CD1c-positive myeloid dendritic cell (primary cell): Measurements from ENCODE around the gene NIBAN1.
A peak's percentile ranks its signal among the peaks of the same experiment; 100 is the strongest.

ENCODE experiments used
- DNase-seq: peaks from one replicate; pipeline ENCODE4 v3.0.0-alpha.2; 2016; ENCODE audit errors: extremely low spot score

Gene NIBAN1

DNA sequence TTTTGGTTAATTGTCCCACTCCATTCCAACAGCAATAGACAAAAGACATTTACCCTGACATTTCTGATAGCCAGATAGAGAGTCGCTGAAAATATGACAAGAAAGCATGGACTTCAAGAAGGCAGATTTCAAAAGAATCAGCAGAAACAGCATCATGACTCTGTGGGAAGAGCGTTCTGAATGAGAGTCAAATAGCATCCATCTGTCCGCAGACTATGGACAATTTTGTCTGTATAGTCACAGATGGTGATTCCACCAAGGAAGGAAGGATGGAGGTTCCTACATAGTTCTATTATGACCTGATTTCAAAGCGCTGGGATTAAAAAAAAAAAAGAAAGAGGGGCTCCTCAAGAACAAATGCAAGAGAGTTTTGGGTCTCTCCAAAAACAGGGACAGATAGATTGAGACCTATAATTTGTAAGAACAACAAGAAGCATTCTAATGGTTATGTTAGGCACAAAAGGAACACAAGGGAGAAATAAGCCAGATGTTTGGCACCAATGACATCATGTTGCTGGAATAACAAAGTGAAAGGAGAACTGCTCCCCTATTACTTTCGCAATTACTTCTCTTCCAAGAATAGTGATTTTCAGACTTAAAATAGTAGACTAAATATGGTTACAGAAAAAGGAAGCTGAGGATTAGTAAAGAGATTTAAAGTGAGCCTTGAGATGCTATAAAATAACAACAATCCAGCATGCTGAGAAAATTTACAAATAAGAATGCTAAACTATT is 28.5 kb downstream of the NIBAN1 start:
- DNase-seq, result peak; percentile 89

DNA sequence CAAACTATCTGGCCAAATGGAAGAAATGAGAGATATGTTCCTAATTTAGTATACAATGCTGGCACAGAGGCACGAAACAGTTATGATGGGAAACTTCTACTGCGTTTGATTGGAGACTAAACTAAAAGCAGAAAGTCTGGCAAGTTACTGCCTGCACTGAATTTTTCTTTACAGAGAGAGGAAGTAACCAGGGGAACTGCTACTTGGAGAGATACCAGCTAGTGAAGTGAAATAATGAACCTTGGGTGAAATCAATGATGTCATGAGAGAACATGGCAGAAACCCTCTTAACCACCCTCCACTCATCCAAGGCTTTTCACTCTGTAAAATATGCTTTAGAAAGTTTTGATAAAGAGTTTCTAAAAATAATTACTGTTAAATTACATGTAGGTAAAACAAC is 29.3 kb downstream of the NIBAN1 start:
- DNase-seq, result peak; percentile 87

DNA sequence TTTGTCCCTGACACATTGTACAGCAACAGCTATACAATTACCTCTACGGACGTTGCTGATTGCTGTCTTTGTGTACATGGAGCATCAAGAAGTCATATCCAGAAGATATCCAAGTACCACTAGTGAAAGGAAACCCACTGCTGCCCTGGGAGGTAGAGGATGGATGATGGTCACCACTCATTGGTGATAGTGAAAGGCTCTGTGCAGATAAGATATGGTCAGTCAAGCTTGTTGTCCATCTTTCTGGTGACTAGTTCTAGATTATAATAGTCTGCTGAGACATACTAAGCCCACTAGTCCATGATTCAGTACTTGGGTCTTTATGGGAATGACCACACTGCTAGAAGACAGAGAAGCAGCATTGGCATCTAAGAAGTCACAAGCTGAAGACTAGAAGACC is 30.3 kb downstream of the NIBAN1 start:
- DNase-seq, result no peak

GRCh38 chr1:184941735-184942134 is 32.6 kb downstream of the NIBAN1 start:
- peak; percentile 26 for DNase-seq

DNA sequence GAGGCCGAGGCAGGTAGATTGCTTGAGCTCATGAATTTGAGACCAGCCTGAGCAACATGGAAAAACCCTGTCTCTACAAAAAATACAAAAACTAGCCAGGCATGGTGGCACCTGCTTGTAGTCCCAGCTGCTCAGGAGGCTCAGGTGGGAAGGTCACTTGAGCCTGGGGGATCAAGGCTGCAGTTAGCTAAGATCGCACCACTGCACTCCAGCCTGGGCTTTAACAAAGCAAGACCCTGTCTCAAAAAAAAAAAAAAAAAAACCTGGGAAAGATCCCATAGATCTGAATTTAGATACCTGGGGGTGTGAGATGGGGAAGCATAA is 32.9 kb downstream of the NIBAN1 start:
- no peak for DNase-seq

DNA sequence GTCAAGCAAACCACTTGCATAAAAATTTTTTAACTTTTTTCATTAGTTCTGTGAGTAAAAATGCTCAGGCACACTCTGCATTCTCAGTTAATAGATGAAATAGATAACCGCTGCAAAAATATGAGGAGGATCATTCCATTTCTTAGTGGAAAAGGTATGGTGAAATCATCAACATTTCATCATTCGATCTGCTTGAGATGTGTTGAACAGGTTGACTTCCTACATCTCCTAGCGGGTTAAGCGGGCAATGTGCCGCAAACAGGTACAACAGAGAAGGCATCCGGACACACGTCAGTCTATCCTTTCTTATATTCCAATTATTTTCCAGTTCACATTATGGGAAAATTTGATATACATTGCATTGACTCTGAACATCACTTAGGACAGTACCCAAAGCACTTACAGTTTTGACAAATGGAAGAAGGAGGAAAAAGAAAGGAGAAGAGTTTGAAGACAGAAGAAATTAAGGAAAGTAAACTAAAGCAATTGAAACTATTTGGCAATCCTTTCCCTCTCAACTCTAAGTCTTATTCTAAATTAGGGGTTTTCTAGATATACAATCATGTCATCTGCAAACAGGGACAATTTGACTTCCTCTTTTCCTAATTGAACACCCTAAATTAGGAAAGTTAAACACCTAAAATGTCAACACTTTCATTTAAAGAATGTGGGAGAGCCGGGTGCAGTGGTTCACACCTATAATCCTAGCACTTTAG is 33.5 kb downstream of the NIBAN1 start:
- DNase-seq, result peak; percentile 20

- no peak for DNase-seq
Observed at GRCh38 chr1:184940226-184940625, 34.1 kb downstream of the NIBAN1 start.

DNA sequence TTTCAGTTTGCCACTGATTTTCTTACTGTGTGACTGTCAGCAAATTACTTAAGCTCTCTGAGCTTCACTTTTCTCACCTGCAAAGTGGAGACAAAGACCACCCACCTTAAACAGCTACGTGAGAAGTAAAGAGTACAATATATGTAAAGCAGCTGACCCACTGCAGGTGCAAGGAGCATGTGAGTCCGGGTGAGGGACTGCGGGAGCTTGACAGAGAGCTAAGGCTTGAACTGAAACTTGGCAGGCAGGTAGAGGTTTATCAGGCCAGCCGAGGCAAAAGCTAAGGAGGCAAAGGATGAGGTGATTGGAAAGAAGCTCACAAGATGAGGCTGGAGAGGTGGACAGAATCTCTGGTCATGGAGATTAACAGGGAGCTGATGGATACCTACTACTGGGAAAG is 36.6 kb downstream of the NIBAN1 start:
- DNase-seq, result no peak

DNA sequence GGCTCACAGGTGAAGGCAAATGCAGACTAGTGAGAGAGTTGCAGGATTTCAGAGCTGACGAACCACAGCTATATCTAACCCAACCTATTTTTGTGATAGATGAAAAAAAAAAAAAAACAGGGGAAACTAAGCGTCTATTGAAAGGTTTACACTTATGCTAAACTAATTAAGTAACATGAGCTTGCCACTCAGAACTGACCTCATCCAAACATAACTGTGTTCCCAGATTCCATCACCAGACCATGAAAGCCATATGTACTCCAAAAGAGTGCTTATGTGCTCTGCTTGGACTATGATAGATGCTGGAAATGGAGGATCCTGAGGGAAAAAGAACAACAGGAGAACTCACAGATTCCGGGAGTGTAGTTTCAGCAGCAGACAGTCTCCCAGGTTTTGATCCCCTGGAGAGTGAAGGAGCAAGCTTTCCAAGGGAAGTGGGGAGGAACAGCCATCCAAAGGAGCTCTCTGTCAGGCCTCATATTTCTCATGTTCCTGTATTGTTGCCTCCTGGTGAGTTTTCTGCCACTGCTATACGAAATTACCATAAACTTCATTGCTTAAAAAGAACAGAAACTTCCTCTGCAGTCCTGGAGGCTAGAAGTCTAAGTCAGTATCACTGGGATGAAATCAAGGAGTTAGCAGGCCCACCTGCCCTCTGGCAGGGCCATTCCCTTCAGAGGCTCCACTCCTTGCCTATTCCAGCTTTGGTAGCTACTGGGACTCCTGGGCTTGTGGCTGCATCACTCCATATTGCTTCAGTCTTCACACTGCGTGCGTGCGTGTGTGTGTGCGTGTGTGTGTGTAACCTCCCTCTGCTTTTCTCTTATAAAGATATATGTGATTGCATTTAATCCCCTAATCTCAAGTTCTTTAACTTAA is 38.1 kb downstream of the NIBAN1 start:
- DNase-seq, result no peak

DNA sequence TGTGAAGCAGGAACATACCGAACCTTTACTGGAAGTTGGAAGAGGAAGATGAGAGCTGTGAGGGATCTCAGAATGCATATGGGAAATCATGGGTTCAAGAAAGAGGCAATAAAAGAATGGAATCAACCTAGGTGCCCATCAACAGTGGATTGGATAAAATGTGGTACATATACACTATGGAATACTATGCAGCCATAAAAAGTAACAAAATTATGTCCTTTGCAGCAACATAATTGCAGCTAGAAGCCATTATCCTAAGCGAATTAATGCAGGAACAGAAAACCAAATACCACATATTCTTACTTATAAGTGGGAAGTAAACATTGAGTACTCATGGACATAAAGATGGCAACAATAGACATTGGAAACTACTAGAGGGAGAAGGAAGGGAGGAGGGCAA is 40.4 kb downstream of the NIBAN1 start:
- DNase-seq, result no peak

- DNase-seq, result no peak
Observed at GRCh38 chr1:184932319-184932718, 42.0 kb downstream of the NIBAN1 start.

- no peak for DNase-seq
Observed at GRCh38 chr1:184931566-184931965, 42.7 kb downstream of the NIBAN1 start.

- no peak for DNase-seq
Observed at GRCh38 chr1:184930645-184931044, 43.7 kb downstream of the NIBAN1 start.

DNA sequence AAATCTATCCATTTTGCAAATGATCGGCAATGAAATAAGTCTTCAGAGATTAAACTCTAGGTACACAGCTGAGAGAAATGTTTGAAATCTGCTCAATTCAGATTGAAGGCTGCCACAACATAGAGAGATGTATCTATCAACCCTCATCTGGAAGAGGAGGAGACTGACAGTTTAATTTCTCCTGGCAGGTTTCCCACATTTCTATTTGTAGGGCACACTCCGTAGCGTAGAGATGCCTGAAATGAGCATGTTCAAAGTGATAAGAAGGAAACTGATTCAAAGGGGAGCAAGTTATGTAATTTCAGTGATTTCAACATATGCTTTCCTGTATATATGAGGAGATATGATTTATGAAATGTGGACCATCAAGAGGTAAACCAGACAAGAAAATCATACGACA is 44.1 kb downstream of the NIBAN1 start:
- DNase-seq, result no peak

DNA sequence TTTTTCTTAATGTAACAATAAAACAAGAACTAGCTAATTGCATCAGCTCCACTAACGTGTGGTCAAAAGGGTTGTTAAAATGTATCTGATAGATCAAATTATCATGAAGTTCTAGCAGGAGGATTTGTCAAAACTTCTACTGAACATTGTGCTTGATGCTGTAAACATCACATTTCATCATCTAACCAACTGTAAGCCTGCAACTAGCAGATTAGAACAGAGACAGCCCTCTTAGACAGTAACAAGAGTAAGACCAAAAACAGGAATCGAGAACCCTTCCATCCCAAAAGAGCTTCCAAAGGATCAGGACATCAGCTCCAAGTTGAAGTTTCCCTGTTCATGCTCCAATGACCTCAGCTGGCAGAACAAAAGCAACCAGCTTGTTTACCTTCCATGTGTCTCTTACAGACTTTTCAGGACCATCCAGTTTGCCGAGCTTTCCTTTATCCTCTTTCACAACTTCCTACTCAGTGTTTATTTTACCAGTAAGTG is 44.6 kb downstream of the NIBAN1 start:
- no peak for DNase-seq

DNA sequence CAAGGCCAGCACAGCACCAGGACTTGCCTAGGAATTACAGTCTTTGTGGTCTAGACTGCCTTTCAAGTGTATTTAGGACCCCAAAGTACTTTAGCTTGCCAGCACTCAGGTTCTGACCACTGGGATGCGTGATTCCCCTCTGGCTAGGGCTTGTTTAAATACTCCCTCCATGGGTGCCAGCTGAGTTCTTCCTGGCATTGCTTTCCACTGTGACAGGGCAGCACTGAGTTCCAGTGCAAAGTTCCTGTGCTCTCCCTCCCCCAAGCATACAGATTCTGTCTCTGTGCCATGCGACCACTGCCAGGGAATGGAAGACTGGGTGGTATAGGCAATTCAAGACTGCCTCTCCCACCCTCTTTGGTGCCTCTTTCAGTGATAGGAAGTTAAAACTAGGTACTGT is 45.9 kb downstream of the NIBAN1 start:
- no peak for DNase-seq
